Aorta (tissue), 5 donors: ENCODE data around the gene PNPLA5. TPM values are rescaled to one million over a fixed set of nuclear protein-coding genes. Genes with fewer than 3 reads are reported as not detected.

Source experiments
- ATAC-seq: fragments of 200-7000 bp; cut with Tn5 transposase; one replicate; pipeline ENCODE4 v1.9.1; 2022; ENCODE audit warnings: moderate library complexity; ENCODE audit not compliant: low FRiP score
- DNase-seq, 2 donors: peaks; one replicate each; pipeline ENCODE4 v3.0.0-alpha.2; 2020
- H3K27ac ChIP-seq, 2 donors: one replicate each; pipeline ENCODE4 v1.5.1; 2013; ENCODE audit warnings: low read length in 2 of 2, mild to moderate bottlenecking in 2 of 2, moderate library complexity in 2 of 2, control low read depth in 1 of 2, inconsistent platforms in 1 of 2, low read depth in 1 of 2
- H3K27me3 ChIP-seq, 2 donors: one replicate each; pipeline ENCODE4 v1.6.1; 2013; ENCODE audit warnings: control low read depth in 1 of 2, low read length in 1 of 2, mild to moderate bottlenecking in 1 of 2, moderate library complexity in 1 of 2; ENCODE audit not compliant: insufficient read depth in 2 of 2, control insufficient read depth in 1 of 2
- H3K36me3 ChIP-seq, 2 donors: one replicate each; pipeline ENCODE4 v1.6.1; 2013; ENCODE audit warnings: control low read depth in 1 of 2, low read length in 1 of 2, mild to moderate bottlenecking in 1 of 2; ENCODE audit not compliant: insufficient read depth in 2 of 2, control insufficient read depth in 1 of 2
- H3K4me1 ChIP-seq, 2 donors: one replicate each; pipeline ENCODE4 v1.6.1; 2013; ENCODE audit warnings: low read length in 2 of 2, control low read depth in 1 of 2, mild to moderate bottlenecking in 1 of 2, moderate library complexity in 1 of 2; ENCODE audit not compliant: insufficient read depth in 2 of 2, control insufficient read depth in 1 of 2
- H3K4me3 ChIP-seq, 2 donors: one replicate each; pipeline ENCODE4 v1.5.1; 2013; ENCODE audit warnings: low read length in 2 of 2, control low read depth in 1 of 2, mild to moderate bottlenecking in 1 of 2
- H3K9me3 ChIP-seq: one replicate; pipeline ENCODE4 v1.6.1; 2013; ENCODE audit warnings: mild to moderate bottlenecking, low read length; ENCODE audit not compliant: control insufficient read depth
- WGBS, 2 donors: extraction: QIAGEN DNeasy Blood & Tissue Kit; methylation state at CpG; one replicate each; pipeline ENCODE4 v1.1.7; 2013; 5-methylcytosine and 5-hydroxymethylcytosine counted together
- intact Hi-C, 2 donors: fragments of 100-400 bp; cut with DNase I; formaldehyde crosslinking; loops; one replicate each; pipeline versions ENCODE4 v1.14.2 to v1.15.0; 2022
- polyA plus RNA-seq, 2 donors: library from polyadenylated mRNA; stranded (reverse); fragments of 200-250 nt; gene quantifications; one replicate each; pipeline ENCODE4 v1.2.3, GENCODE V29; 2013
- total RNA-seq, 2 donors: library from RNA; stranded (reverse); fragmentation: NEBNext Ultra II Directional; extraction: Animal tissue kit (Norgen Biotek cat#: 25700); gene quantifications; one replicate each; pipeline ENCODE4 v1.2.1, GENCODE V29; 2021
- donor health status: healthy with polysubstance abuse.
- donor health status: Bipolar disorder and iron deficiency.
- donor health status: DM: no; HTN: no; CAD: no.
- donor health status: DM: no; HTN: no; CAD: no.
- donor health status: DM: yes; HTN: yes; CAD: no.

PNPLA5 gene
- total and polyA plus RNA-seq, 4 donors, result 0.50 TPM; not detected in 3

DNA sequence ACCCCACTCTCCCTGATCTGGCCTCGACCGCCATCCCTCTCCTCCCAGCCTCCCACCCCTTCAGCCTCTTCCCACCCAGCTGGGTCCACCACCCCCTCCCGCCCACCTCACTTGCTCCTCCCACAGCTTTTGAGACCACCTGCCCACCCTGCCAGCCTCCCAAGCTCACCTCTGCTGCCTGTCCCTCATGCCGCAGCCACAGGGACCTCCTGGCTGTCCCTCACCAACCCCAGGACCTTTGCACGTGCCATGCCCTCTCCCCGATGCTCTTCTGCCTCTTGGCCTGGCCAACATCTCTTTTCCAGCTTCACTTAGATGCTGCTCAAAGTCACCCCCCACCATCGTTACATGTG lies 6.5 kb downstream of the PNPLA5 start:
- 70 to 72% methylated on average over 7 of the region's 7 CpGs for WGBS, 2 donors
- H3K9me3 ChIP-seq, result no peaks in the 10 kb centered on the region
- ATAC-seq (no peak), DNase-seq (peak in 1 of 2 donors; percentile 28)
- no peak overlapping the region for H3K27ac ChIP-seq
- no peaks in the 10 kb centered on the region for H3K36me3 ChIP-seq
- no peaks in the 10 kb centered on the region for H3K4me1 ChIP-seq
- H3K27me3 ChIP-seq, result no peaks in the 10 kb centered on the region
- H3K4me3 ChIP-seq, result no peak overlapping the region
- intact Hi-C loops, result no loop called here

DNA sequence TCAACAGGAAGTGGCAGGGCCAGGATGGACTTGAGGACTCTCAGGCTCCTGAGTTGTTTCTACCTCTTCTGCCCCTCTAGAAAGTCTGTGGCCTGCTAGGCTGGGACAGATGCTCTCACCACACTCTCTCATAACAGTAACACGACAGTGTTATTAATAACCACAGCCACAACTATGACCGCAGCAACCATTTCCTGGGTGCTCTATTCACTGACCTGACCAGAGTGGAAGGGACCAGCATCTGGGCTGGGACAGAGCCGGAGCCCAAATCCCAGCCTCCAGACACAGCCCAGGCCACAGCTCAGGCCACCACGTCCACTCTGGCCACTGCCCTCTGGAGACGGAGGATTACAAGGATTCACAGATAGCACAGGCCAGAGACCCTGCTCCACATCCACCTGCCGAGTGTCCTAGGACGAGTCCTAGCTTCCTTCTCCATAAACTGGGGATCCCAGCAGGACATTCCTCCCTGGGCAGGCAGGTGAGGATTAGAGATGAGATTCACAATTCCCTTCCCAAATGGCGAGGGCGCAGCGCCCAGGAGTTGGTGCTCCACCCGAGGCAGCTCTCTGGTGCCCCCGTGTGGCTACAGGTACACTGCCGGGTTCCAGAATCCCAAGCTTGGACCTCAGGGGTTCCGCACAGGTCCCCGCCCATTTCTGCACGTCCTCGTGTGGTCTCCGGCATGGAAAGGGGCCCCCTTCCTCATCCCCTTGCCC lies 7.1 kb downstream of the PNPLA5 start:
- H3K9me3 ChIP-seq, result no peaks in the 10 kb centered on the region
- DNase-seq, result peak; percentile 67 to 82
- no peaks in the 10 kb centered on the region for H3K27me3 ChIP-seq
- ATAC-seq, result no peak
- WGBS, 2 donors, result 18 to 27% methylated on average over 18 of the region's 18 CpGs
- no peaks in the 10 kb centered on the region for H3K36me3 ChIP-seq
- H3K27ac ChIP-seq, result no peak overlapping the region
- no peak overlapping the region for H3K4me3 ChIP-seq
- H3K4me1 ChIP-seq, result no peaks in the 10 kb centered on the region
- intact Hi-C loops, result no loop called here

DNA sequence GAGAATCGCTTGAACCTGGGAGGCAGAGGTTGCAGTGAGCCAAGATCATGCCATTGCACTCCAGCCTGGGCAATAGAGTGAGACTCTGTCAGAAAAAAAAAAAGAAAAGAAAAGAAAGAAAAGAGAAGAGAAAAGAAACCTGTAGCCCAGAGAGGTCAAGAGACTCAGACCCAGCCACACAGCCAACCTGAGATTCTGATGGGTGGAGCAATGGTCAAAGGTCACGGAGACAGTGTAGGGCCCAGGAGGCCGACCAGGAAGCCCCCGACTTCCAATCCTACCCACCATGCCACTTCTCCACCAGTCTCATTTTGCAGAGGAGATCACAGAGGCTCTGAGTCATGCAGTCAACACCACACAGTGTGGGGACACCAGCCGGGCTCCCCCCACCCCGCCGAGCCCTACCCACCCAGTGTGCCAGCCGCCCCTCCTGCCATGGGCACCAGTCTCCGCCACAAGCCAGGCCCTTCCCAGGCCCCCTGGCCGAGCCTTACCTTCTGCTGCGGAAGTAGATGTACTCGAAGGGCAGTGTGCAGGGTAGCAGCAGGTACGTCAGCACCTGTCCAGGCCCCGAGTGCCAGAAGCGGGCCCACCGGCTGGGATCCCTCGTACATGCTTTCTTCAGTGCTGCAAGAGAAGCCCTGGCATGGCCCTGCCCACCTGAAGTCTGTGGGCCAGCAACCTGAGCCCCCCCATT lies 7.9 kb downstream of the PNPLA5 start:
- Histone ChIP-seq H3K27ac (no peak overlapping the region), H3K4me1 (no peaks in the 10 kb centered on the region), H3K27me3 (no peaks in the 10 kb centered on the region), H3K9me3 (no peaks in the 10 kb centered on the region), H3K36me3 (no peaks in the 10 kb centered on the region), H3K4me3 (no peak overlapping the region)
- DNase-seq (peak; percentile 34 to 65), ATAC-seq (no peak)
- WGBS, 2 donors, result 87 to 88% methylated on average over 17 of the region's 17 CpGs
- intact Hi-C loops, result no loop called here

DNA sequence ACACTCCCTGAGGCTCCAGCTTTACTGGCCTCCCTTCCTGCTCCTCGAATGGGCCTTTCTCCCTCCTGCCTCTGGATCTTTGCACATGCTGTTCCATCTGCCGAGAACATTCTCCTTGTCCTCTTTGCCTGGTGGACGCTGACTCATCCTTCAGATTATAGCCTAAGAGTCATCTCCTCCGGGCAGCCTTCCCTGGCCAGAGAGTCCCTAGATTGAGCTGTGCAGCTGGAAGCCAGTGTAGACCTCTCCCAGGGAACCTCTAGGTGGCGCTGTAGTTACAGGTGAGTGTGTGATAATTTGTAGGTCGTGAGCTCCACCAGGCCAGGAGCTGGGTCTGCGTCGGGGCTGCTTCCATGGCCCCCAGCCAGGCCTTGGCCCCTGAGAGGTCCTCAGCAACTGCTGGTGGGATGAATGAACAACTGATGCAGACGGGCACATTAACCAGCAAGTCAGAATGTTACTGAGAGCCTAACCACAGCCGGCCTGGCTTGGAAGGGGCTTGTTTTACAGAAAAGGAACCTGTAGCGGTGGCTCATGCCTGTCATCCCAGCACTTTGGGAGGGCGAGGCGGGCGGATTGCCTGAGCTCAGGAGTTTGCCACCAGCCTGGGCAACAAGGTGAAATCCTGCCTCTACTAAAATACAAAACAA lies 8.7 kb downstream of the PNPLA5 start:
- H3K4me3 ChIP-seq, result no peak overlapping the region
- 40 to 41% methylated on average over 14 of the region's 14 CpGs for WGBS, 2 donors
- no peaks in the 10 kb centered on the region for H3K27me3 ChIP-seq
- no peaks in the 10 kb centered on the region for H3K36me3 ChIP-seq
- no peaks in the 10 kb centered on the region for H3K9me3 ChIP-seq
- ATAC-seq (no peak), DNase-seq (peak; percentile 49 to 67)
- H3K4me1 ChIP-seq, result no peaks in the 10 kb centered on the region
- H3K27ac ChIP-seq, result no peak overlapping the region
- intact Hi-C loops, result no loop called here

DNA sequence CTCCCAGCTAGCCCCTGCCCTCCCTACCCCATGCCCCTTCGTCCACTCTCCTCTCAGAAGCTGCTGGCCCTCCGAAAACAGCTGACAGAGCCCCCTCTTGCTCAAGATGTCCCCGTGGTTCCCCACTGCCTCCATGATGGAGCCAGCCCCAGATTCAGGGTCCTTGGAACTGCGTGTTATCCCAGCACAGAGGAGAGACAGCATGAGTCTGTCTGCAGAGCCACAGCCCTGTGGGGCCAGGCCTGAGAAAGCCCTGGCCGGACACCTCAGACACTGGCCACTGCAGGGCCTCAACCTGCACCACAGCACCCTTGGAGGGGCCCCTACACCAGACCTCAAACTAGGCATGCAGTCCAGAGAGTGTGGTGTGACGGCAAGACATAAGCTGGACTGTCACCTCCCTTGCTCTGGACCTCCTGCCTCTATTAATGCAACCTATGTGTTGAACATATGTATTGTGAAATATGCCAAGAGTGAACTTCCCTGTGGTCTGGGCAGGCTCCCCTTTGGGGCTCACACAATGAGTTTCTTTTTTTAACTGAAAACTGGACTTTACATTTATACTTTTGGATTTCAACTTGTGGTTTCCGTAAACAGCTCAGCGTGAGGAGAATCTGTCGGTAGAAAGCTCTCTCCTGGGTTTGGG lies 9.6 kb downstream of the PNPLA5 start:
- ATAC-seq (no peak), DNase-seq (peak; percentile 21 to 63)
- H3K4me1 ChIP-seq, result no peaks in the 10 kb centered on the region
- no peaks in the 10 kb centered on the region for H3K36me3 ChIP-seq
- no peak overlapping the region for H3K4me3 ChIP-seq
- WGBS, 2 donors, result 80 to 82% methylated on average over 9 of the region's 9 CpGs
- no peaks in the 10 kb centered on the region for H3K9me3 ChIP-seq
- intact Hi-C loops, result no loop called here
- no peak overlapping the region for H3K27ac ChIP-seq
- no peaks in the 10 kb centered on the region for H3K27me3 ChIP-seq

DNA sequence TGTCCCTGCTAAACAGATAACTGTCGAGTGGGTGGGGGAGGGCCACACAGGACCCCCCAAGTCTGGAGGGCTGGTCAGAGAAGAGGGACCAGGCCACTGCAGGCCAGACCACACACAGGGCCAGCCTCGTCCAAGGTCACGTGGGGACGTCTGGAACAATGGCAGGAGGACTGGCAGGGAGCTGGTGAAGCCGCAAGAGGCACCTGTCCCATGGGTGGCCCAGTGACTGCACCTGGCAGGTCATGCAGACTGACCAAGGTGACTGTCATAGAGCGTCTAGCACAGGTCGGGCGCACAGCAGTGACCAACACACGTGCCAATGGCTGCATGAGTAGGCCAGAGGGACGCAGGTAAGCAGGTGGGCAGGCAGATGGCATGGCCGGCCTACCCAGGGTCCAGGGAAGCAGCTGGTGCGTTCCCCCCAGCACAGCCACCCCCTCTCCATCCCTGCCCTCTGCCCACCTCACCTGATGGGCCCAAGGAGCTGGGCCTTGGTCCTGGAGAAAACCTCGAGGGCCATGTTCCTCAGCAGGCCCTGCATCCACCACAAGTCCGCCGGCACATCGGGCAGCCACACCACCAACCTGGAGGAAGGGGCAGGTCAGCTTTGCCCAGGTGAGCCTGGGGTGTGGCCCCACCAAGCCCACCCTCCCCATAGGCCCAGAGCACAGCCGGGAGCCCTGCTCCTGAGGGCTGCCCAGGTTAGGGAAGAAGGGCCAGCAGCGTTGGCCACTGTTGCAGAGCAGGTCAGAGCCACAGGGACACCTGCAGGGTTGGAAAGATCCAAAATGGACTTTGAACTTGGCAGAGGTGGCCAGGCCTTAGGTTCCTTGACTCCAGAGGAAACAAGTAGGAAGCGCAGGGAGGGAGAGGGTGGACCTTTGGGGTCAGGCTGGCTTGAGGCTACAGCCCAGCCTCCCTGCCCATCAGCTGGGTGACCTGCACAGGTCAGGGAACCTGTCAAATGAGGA lies 10.4 kb downstream of the PNPLA5 start:
- Histone ChIP-seq H3K4me3 (no peak overlapping the region), H3K27me3 (no peaks in the 10 kb centered on the region), H3K36me3 (no peaks in the 10 kb centered on the region), H3K4me1 (no peaks in the 10 kb centered on the region), H3K9me3 (no peaks in the 10 kb centered on the region), H3K27ac (no peak overlapping the region)
- WGBS, 2 donors, result 84% methylated on average over 19 of the region's 19 CpGs
- ATAC-seq (no peak), DNase-seq (peak; percentile 46 to 58)
- intact Hi-C loops, result no loop called here

DNA sequence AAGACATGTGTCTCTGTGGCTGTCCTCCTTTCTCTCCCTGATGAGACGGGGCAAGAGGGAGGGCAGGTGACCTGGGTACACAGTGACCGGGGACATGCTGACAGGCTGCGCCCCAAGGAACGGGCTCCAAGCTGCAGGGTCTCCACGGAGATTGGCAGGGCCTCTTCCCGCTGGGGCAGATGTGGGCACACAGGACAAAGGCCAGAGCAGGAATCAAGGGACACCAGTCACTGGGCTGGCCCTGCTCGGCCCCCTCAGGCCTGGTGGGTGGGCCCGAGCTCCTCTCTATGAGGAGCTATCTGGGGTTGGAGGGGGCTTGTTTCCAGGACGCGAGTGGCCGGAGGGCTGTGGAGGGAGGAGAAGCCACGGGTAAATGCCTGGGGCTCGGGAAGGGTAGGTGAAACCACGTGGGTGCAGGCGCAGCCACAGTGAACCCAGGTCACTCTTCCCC lies 11.2 kb downstream of the PNPLA5 start:
- H3K4me3 ChIP-seq, result no peak overlapping the region
- no peaks in the 10 kb centered on the region for H3K4me1 ChIP-seq
- 81% methylated on average over 14 to 15 of the region's 15 CpGs for WGBS, 2 donors
- H3K27ac ChIP-seq, result no peak overlapping the region
- intact Hi-C loops, result no loop called here
- no peaks in the 10 kb centered on the region for H3K36me3 ChIP-seq
- no peaks in the 10 kb centered on the region for H3K9me3 ChIP-seq
- no peak for ATAC-seq
- H3K27me3 ChIP-seq, result no peaks in the 10 kb centered on the region
- DNase-seq, result peak; percentile 34 to 35
